Embryonic facial prominence (tissue), 1 donor: ENCODE data around the gene SVIL.
"Not testable (repeated sequence)": the region's sequence is repeated elsewhere in the genome, so short reads cannot be mapped to it uniquely, and the experiment has no call there.

Source experiments
- DNase-seq: peaks from one replicate; pipeline ENCODE4 v3.0.0-alpha.2; 2016; ENCODE audit errors: extremely low spot score

SVIL gene

GRCh38 chr10:29455095-29455494, 179.7 kb downstream of the SVIL start:
- no peak for DNase-seq

- DNase-seq, result no peak
Measured at GRCh38 chr10:29454250-29454649, 180.5 kb downstream of the SVIL start.

GRCh38 chr10:29452546-29452945, 182.2 kb downstream of the SVIL start:
- no peak for DNase-seq

DNA sequence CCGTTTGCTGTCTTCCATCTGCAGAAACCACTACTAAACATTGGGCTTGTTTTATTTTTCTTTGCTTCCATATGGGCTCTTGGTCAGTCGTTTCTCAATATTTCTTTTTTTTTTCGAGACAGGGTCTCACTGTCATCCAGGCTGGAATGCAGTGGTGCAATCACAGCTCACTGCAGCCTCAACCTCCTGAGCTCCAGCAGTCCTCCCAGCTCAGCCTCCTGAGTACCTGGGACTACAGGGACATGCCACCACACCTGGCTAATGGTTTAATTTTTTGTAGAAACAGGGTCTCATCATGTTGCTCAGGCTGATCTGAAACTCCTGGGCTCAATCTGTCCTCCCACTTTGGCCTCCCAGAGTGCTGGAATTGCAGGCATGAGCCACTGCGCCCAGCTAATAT, 182.8 kb downstream of the SVIL start:
- no peak for DNase-seq

- no peak for DNase-seq
Measured at GRCh38 chr10:29450405-29450804, 184.4 kb downstream of the SVIL start.

DNA sequence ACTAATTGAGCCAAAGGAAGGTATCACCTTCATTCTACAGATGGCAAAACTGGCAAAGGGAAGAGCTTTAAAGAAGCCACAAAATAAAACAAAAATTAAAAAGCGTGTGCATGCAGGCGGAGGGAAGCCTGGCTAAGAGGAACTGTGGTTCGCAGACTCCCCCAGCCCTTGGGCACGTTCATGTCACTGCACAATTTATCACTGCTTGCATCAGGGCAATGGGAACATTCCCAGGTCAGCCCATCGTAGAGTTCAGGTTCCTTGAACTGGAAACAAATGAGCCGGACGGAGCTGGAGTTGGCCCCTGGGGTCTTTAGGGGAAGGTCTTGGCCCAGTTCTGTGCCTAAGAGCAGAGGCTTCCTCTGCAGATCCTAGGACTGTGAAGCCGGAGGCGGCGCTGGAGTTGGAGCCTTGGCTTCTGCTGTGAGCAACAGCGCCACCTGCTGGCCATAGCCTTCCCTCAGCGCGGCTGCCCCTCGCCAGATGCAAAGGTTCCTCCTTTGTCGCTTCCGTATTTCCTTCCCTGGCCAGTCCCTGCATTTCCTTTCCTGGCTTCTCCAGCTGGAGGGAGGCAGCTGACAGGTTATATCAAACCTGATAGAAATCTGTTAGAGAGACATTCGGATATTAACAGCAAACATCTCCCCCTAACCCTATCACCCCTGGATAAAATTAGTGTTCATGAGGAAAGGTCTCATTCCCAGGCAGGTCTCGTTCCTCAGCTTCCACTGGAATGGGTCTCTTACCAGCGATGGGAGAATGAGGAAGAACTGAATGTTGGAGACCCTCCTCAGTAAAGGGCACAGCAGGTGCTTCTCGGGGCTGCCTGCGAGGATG, 185.8 kb downstream of the SVIL start:
- peak; percentile 25 for DNase-seq

GRCh38 chr10:29448125-29448524, 186.6 kb downstream of the SVIL start:
- DNase-seq, result no peak

DNA sequence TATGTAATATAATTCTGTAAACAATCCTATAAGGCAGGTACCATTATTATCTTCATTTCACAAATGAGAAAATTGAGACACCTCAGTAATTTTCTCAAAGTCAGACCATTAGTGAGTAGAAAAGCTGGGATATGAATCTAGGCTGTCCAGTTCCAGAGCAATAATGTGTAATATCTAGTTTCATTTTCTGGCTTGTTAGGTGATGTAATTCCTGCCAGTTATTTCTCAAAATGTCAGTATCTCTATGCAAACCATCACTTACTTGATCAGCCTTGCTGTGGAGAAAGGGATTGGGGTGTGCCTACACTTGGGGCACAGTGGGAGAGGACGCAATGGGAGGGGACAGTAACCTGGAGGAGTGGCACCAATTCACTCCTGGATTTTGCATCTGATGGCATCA, 188.4 kb downstream of the SVIL start:
- no peak for DNase-seq

DNA sequence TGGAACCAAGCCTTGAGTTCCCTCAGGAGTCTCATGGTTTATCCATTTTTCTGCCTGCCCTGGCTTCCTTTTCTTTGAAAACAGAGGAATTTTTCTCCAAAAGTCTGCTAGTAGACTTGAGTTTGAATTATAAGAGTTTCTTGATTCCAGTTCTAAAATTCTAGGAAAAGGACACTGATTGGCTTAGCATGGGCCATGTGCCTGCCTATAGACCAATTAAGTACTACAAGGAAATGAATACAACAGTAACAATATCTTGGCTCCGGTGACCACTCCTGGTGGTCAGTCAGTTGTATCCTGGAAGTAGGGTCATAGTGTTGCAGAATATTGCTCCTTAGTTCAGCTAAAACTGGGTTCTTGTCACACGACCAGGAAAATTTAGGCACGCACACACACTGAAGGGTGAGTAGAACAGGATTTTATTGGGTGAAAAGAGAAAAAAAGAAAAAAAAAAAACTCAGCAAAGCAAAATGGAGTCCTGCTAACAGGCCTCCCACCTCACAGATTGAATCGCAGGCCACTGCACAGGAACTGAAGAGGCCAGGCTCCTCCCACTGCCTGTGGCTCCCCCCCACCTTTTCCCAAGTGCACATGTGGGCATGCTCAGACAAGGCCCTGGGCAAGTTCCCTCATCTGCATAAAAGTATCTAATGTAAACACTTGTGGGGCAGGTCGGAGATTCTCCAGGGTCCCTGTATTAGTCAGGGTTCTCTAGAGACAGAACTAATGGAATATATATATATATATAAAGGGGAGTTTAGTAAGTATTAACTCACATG, 190.8 kb downstream of the SVIL start:
- DNase-seq, result no peak

DNA sequence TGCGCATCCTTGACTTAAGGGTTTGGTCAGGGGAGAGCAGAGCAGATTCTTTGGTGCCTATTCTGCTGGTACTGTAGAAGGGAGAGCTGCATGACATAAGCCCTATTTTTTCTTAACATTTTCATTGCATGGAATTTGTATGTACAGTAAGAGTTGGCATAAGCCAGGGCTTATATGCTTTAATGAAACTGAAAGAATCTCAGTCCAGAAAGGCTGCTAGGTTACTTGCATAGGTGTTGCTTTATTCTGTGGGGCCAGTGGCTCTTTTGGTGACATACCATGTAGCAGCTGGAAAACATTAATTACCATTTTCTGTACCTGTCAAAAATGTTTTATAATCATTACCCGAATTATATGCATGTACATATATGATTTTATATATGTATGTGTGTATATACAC, 193.8 kb downstream of the SVIL start:
- no peak for DNase-seq

- not testable (repeated sequence) for DNase-seq
Measured at GRCh38 chr10:29439005-29439404, 195.8 kb downstream of the SVIL start.

GRCh38 chr10:29438271-29438670, 196.5 kb downstream of the SVIL start:
- no peak for DNase-seq

GRCh38 chr10:29437871-29438270, 196.9 kb downstream of the SVIL start:
- no peak for DNase-seq

- DNase-seq, result no peak
Measured at GRCh38 chr10:29435809-29436501, 198.8 kb downstream of the SVIL start.

GRCh38 chr10:29434111-29434510, 200.7 kb downstream of the SVIL start:
- no peak for DNase-seq

DNA sequence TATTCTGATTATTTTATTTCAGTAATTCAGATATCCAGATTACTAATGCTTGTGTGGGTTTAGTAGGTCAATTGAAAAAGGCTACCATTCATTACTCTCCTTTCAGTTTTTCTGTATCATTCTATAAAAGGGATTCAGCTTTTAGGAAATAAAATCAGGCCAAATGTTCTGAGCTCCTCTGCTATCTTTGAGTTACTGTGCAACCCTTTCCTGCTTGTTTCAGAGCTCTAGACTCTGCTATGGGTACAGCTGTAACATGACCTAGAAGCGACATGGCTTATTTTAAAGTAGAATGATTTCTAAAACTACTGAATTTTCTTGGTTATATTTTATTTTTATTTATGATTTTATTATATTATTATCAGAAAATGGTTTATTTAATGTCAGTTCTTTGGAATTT, 203.1 kb downstream of the SVIL start:
- no peak for DNase-seq

GRCh38 chr10:29430101-29430500, 204.7 kb downstream of the SVIL start:
- DNase-seq, result peak; percentile 14

DNA sequence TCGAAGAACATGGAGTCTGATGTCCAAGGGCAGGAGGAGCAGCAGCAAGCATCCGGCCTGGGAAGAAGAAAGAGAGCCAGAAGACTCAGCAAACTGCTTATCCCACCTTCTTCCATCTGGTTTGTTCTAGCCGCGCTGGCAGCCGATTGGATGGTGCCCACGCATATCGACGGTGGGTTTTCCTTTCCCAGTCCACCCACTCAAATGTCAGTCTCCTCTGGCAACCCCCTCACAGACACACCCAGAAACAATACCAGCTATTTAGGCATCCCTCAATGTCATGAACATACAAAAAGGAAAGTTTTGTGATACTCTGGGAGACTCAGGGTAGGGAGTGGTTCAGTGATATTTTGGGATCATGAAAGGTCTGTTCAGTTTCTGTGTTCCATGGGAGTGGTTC, 206.3 kb downstream of the SVIL start:
- no peak for DNase-seq

- DNase-seq, result no peak
Measured at GRCh38 chr10:29427667-29428066, 207.1 kb downstream of the SVIL start.

GRCh38 chr10:29426420-29426819, 208.4 kb downstream of the SVIL start:
- DNase-seq, result no peak

DNA sequence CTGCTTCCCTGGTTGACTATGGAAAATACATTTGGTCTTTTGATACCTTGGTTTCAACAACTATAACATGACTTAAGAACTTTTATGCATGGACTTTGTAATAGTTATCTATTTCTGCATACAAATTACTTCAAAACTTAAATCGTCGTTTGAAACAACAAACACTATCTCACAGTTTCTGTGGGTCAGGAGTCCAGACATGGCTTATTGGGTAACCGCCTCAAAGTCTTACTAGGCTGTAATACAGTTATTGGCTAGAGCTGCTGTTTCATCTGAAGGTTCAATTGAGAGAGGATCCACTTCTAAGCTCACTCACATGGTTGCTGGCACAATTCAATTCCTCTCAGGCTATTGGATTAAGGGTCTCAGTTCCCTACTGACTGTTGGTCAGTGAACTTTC, 210.8 kb downstream of the SVIL start:
- no peak for DNase-seq

GRCh38 chr10:29420744-29421143, 214.0 kb downstream of the SVIL start:
- DNase-seq, result no peak

DNA sequence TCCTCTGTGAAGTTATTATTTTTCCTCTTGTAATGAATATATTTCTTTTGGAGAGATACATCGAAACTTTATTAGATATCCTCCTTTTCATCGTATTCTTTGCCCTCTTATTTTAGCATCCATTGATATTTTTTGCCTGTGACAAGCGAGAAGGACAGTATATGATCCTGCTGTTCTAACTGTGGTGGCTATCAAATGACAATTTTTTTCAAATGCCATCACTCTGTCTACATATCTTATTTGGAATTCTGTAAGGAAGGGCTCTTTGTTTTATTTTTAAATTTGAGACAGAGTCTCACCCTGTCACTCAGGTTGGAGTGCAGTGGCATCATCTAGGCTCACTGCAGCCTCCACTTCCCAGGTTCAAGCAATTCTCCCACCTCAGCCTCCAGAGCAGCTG, 217.4 kb downstream of the SVIL start:
- no peak for DNase-seq
